Prostate gland (tissue), 2 donors: ENCODE measurements around the gene LIX1L.

Source experiments
- POLR2A ChIP-seq: fragments of 450-650 bp; IDR thresholded peaks from one replicate; pipeline ENCODE4 v1.6.1; 2016; ENCODE audit warnings: antibody characterized with exemption, mild to moderate bottlenecking
- POLR2AphosphoS5 ChIP-seq: sonication (generic); formaldehyde crosslinking; IDR thresholded peaks from one replicate; pipeline ENCODE4 v1.6.1; 2017; ENCODE audit warnings: antibody characterized with exemption
- TF ChIP-seq, protein P1 (sequence below), 4 experiments: fragments of 200-600 bp in 2 of 4; fragments of 450-650 bp in 2 of 4; sonication (generic) in 2 of 4; IDR thresholded peaks; 1 replicate in 3 of 4; 2 replicates in 1 of 4; pipeline ENCODE4 v1.5.1; 2016 to 2019; ENCODE audit warnings: antibody characterized with exemption in 4 of 4, mild to moderate bottlenecking in 2 of 4, moderate library complexity in 2 of 4

DNA sequence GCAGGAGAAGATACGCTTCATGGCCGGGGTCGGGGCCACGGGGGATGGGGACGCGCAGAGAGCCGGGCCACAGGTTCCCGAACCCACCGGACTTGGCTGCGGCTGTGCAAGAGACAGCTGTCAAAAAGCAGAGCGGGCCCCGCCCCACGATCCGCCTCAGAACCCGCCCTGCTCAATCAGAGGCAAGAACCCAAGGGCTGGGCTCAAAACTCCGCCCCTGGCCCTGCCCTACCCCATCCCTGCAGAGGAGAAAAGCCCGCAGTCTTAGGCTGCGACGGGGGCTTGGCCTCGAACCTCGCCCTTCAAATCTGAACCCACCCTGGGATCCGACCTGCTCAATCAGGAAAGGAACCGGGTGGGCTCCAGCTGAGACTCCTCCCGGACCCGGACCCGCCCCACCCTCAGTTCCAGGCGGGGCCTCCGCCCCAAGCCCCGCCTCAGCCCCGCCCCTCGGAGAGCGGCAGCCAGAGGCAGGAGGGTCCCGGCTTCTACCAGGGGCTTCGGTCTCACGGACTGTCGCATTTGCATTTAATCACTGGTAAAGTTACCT lies 72.0 kb downstream of the LIX1L start, which contains the start of gene ANKRD35:
- TF ChIP-seq, protein P1, sequence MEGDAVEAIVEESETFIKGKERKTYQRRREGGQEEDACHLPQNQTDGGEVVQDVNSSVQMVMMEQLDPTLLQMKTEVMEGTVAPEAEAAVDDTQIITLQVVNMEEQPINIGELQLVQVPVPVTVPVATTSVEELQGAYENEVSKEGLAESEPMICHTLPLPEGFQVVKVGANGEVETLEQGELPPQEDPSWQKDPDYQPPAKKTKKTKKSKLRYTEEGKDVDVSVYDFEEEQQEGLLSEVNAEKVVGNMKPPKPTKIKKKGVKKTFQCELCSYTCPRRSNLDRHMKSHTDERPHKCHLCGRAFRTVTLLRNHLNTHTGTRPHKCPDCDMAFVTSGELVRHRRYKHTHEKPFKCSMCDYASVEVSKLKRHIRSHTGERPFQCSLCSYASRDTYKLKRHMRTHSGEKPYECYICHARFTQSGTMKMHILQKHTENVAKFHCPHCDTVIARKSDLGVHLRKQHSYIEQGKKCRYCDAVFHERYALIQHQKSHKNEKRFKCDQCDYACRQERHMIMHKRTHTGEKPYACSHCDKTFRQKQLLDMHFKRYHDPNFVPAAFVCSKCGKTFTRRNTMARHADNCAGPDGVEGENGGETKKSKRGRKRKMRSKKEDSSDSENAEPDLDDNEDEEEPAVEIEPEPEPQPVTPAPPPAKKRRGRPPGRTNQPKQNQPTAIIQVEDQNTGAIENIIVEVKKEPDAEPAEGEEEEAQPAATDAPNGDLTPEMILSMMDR (IDR thresholded peaks at IDR 0.05), result no peak
- TF ChIP-seq POLR2A, result peak; percentile 12
- peak; percentile 40 for TF ChIP-seq POLR2AphosphoS5
